NCI-H82 (cell line): ENCODE measurements around the gene PLXNB1.
A peak's percentile ranks its signal among the peaks of the same experiment; 100 is the strongest.
"Not testable (repeated sequence)": the region's sequence is repeated elsewhere in the genome, so short reads cannot be mapped to it uniquely, and the experiment has no call there.

Experiments used
- DNase-seq: peaks from one replicate; lab custom pipeline; 2025; lab: John Stamatoyannopoulos, UW

Gene PLXNB1, protein sequence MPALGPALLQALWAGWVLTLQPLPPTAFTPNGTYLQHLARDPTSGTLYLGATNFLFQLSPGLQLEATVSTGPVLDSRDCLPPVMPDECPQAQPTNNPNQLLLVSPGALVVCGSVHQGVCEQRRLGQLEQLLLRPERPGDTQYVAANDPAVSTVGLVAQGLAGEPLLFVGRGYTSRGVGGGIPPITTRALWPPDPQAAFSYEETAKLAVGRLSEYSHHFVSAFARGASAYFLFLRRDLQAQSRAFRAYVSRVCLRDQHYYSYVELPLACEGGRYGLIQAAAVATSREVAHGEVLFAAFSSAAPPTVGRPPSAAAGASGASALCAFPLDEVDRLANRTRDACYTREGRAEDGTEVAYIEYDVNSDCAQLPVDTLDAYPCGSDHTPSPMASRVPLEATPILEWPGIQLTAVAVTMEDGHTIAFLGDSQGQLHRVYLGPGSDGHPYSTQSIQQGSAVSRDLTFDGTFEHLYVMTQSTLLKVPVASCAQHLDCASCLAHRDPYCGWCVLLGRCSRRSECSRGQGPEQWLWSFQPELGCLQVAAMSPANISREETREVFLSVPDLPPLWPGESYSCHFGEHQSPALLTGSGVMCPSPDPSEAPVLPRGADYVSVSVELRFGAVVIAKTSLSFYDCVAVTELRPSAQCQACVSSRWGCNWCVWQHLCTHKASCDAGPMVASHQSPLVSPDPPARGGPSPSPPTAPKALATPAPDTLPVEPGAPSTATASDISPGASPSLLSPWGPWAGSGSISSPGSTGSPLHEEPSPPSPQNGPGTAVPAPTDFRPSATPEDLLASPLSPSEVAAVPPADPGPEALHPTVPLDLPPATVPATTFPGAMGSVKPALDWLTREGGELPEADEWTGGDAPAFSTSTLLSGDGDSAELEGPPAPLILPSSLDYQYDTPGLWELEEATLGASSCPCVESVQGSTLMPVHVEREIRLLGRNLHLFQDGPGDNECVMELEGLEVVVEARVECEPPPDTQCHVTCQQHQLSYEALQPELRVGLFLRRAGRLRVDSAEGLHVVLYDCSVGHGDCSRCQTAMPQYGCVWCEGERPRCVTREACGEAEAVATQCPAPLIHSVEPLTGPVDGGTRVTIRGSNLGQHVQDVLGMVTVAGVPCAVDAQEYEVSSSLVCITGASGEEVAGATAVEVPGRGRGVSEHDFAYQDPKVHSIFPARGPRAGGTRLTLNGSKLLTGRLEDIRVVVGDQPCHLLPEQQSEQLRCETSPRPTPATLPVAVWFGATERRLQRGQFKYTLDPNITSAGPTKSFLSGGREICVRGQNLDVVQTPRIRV (N-terminal part only)

DNA sequence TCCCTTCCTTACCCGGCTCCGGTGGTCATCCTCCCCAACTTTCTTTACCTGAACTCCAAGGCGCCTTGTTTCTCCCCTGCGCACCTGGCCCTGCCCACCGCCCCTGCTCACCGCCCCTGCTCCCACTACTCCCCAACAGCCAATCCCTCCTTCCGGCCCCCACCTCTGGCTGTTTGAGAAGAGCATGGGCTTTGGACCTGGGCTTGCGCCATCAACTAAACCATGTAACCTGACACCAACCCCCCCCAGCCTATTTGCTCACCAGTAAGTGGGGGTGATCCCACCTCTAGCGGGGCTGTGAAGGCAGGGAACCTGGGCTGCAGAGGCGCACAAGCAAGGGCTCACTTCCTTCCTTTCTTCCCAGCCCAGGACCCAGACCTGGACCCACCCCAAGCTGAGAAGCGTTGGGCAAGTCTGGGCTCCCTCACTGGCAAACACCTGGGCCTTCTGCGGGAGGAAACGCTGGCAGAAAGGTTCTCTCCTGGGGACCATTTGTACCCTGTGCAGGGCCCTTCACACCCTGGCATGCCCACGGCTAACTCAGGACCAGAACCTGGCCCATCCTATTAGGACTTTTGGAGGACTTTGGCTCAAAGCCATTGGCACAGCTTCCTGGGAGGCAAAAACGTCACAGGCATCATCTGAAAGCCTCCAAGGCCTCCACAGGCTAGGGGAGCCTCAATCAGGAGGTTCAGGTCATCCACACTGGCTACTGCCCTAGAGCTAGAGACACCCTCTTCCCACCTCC, at the start of gene PLXNB1:
Gene PLXNB1 (minus strand): TSS at position 127 of the 748 bp plus-strand sequence. CDS start 5,475 bp downstream, outside the sequence.
- peak; percentile 76 for DNase-seq

- no peak for DNase-seq
Measured at GRCh38 chr3:48478626-48479555, 49.0 kb upstream of the PLXNB1 start.

- DNase-seq: no peak
Measured at GRCh38 chr3:48477959-48478520, 48.2 kb upstream of the PLXNB1 start.

DNA sequence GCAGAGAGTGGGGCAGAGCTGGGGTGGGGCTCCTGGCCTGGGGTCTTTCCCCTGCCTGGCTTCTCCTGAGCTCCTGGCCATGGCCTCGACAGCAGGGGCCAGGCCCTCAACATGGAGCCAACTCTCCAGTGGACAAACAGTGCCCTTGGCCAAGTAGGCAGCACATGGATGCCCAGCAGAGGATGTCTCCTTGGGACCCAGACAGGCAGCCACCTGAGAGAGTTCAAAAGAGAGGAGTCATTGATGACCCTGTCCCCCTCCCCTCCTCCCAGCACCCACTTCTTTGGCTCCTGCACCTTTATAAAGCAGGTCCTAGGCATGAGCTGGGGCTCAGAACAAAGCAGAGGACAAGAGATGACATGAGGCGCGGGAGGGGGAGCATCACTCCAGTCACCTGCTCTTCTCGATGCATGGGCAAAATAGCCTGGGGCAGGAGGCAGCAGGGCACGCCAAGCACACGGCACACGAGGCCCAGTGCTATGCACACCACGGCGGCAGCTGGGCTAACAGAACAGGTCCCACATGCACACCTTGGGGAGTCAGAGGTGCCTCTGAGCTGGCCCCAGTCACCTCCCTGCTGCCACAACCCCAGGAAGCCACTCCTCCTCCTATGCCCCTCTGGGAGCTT, 46.7 kb upstream of the PLXNB1 start:
- DNase-seq: no peak

- DNase-seq: no peak
Measured at GRCh38 chr3:48475188-48475587, 45.3 kb upstream of the PLXNB1 start.

DNA sequence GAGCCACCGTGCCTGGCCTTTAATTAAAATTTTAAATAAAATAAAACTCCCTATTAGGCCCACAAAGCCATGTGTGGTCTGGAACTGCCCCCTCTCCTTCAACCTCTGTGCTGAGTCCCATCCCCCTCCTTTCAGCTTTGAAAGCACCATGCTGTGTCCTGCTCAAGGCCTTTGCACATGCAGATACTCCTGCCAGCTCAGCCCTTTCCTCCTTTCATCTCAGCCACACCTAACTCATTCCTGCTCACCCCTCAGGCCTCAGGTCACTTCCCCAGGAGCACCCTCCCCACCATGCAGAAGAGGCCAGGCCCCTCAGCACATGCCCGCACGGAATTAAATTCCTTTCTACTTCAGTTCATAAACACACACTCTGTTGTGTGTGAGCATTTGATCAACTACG, 44.7 kb upstream of the PLXNB1 start:
- DNase-seq: no peak

DNA sequence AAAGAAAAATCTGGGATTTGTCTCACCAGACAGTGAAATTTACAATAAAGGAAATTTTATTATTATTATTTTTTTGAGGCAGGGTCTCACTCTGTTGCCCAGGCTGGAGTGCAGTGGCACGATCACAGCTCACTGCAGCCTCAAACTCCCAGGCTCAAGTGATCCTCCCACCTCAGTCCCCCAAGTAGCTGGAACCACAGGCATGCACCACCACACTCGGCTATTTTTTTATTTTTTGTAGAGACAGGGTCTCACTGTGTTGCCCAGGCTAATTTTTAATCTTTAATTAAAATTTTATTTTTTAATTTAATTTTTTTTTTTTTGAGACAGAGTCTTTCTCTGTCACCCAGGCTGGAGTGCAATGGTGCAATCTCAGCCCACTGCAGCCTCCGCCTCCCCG, 44.1 kb upstream of the PLXNB1 start:
- DNase-seq: not testable (repeated sequence)

DNA sequence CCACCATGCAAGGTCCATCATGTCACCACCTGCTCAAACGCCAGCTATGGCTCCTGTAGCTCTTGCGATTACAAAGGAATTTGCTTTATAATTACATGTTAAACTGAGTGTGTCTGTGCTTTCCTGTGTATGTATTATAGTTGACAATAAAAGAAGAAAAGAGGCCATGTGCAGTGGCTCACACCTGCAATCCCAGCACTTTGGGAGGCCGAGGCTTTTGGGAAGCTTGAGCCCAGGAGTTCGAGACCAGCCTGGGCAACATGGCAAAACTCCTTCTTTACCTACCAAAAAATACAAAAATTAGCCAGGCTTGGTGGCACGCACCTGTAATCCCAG, 43.7 kb upstream of the PLXNB1 start:
- DNase-seq: no peak

GRCh38 chr3:48472923-48473616, 43.2 kb upstream of the PLXNB1 start:
- peak; percentile 94 for DNase-seq

DNA sequence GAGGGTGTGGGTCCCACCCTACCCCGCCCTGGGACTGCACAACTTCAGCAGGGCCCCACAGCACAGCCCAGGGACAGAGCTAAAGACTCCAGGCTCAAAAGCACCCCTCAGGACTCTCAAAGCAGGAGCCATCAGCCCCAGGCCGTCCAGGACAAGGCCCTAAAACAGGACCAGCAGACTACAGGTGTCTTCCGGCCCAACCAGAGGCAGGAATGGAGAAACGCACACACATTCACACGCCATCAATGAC, 42.7 kb upstream of the PLXNB1 start:
- DNase-seq: no peak

- no peak for DNase-seq
Measured at GRCh38 chr3:48470286-48470685, 40.4 kb upstream of the PLXNB1 start.

GRCh38 chr3:48469046-48469915, 39.4 kb upstream of the PLXNB1 start:
- no peak for DNase-seq

- no peak for DNase-seq
Measured at GRCh38 chr3:48468329-48468731, 38.4 kb upstream of the PLXNB1 start.

DNA sequence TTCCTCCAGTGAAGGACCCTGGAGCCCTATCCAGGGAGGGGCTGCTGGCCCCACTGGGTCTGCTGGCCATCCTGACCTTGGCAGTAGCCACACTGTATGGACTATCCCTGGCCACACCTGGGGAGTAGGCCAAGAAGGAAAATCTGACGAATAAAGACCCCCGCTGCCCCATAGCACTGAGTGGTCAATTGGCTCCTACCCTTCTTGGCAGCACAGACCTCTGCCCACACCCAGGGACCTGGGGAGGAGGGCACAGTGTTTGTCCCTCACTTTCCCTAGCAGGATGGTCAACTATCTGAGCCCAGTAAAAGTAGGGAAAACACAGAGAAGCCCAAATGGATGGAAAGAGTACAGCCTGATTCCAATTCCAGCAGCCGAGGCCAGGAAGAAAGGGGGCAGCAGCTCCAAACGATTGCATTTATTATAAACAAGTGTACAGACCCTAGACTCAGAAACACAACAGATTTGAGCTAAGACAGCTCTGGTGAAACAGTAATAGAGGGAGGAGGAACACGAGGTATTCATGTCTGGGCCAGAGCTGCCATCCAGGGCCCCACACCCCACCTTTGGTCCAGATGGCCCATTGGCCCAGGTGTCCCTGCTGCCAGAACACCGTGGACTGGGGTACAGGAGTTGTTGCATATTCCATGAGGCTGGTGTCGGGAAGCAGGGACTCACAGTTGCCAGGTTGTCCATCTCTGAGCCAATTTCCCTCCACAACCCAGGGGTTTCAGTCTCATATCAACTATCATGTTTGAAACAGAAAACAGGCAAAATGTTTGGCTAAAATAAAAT, 37.8 kb upstream of the PLXNB1 start:
- no peak for DNase-seq

GRCh38 chr3:48467110-48467454, 37.2 kb upstream of the PLXNB1 start:
- no peak for DNase-seq

DNA sequence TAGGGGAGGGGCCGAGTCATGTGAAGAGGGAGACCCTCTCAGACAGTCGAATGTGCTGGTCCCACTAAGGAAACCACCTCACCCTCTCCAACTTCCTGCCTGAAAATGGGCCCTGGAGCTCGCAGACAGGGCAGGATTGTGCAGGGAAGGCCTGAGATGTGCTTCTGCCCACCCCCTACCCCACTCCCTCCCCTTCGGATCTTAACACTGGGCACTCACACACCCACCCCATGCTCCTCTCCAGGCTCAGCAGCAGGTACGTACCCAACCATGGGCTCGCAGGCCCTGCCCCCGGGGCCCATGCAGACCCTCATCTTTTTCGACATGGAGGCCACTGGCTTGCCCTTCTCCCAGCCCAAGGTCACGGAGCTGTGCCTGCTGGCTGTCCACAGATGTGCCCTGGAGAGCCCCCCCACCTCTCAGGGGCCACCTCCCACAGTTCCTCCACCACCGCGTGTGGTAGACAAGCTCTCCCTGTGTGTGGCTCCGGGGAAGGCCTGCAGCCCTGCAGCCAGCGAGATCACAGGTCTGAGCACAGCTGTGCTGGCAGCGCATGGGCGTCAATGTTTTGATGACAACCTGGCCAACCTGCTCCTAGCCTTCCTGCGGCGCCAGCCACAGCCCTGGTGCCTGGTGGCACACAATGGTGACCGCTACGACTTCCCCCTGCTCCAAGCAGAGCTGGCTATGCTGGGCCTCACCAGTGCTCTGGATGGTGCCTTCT, 36.7 kb upstream of the PLXNB1 start:
- DNase-seq: no peak
